GM12891 (cell line): ENCODE measurements around the gene MED27.

Experiments used
- PAX5 ChIP-seq: IDR thresholded peaks from 2 replicates; pipeline ENCODE4 v1.6.1; 2011; ENCODE audit warnings: low read length, moderate library complexity, mild to moderate bottlenecking; ENCODE audit not compliant: insufficient read depth, severe bottlenecking
- POLR2A ChIP-seq: IDR thresholded peaks from 2 replicates; pipeline ENCODE4 v1.6.1; 2011; ENCODE audit warnings: low read depth, low read length, control low read depth
- POLR2AphosphoS5 ChIP-seq: IDR thresholded peaks from 2 replicates; pipeline ENCODE4 v1.6.1; 2011; ENCODE audit warnings: low read depth, low read length, control low read depth
- POU2F2 ChIP-seq: IDR thresholded peaks from 2 replicates; pipeline ENCODE4 v1.6.1; 2011; ENCODE audit warnings: low read depth, mild to moderate bottlenecking, control low read depth, low read length, moderate library complexity
- SPI1 ChIP-seq: IDR thresholded peaks from 2 replicates; pipeline ENCODE4 v1.6.1; 2011; ENCODE audit warnings: low read depth, low read length, control low read depth
- TAF1 ChIP-seq: IDR thresholded peaks from 2 replicates; pipeline ENCODE4 v1.6.1; 2011; ENCODE audit warnings: low read depth, low read length, control low read depth

DNA sequence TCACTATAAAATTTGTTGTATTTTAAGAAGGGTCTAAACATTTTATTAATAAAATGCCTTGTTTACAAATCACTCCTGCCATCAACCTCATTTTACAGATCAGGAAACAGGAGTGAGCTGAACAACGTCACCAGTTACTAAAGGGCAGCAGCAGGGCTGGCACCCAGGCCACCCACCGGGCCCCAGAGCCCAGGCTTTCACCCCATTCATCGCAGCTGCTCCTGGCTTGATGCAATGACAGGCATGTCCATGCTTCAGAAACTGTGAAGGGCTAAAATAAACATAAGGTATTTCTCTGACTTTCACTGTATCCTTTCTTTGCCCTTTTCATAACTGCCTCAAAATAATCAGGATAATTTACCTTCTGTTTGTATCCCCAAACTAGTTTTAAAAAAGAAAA is 18.1 kb downstream of the MED27 start:
- TF ChIP-seq POLR2AphosphoS5: no peak
- no peak for TF ChIP-seq POLR2A
- TF ChIP-seq SPI1: no peak
- no peak for TF ChIP-seq TAF1
- no peak for TF ChIP-seq PAX5
- no peak for TF ChIP-seq POU2F2
